ENCODE results near the gene CDKAL1. TPM values are rescaled to one million over a fixed set of nuclear protein-coding genes. Genes with fewer than 3 reads are reported as not detected.
A peak's percentile ranks its signal among the peaks of the same experiment; 100 is the strongest.

Gene CDKAL1
- total and polyA plus RNA-seq, 10 of the 15 experiments (the other 5 are each of a cell fraction or from before 2014, with no cell fraction given), result 10.7 to 26.9 (median 17.3) TPM

GRCh38 chr6:21264288-21265033 lies 730.2 kb downstream of the CDKAL1 start (continued):
- no peak for TF ChIP-seq CTCF (IDR thresholded peaks at IDR 0.05 in 2 of 3, conservative IDR thresholded peaks at IDR 0.05 in 1 of 3; ENCODE audit: control insufficient read depth in 2 of 3, extremely low read depth in 1 of 3, insufficient read depth in 1 of 3, low read depth in 3 of 3, low read length in 3 of 3)
- no peak for TF ChIP-seq NRF1 (conservative IDR thresholded peaks at IDR 0.05; ENCODE audit: low read depth, low read length)
- no peak for TF ChIP-seq YY1 (IDR thresholded peaks at IDR 0.05; ENCODE audit: low read depth, low read length)
- no peak for TF ChIP-seq FOXM1 (IDR thresholded peaks at IDR 0.05; ENCODE audit: low read depth, low read length)
- no peak for TF ChIP-seq MYB (IDR thresholded peaks at IDR 0.05; ENCODE audit: borderline replicate concordance, low read depth, low read length)
- no peak for TF ChIP-seq PBX3 (IDR thresholded peaks at IDR 0.05; ENCODE audit: insufficient replicate concordance, low read depth, low read length)
- TF ChIP-seq ZNF207 (IDR thresholded peaks at IDR 0.05; ENCODE audit: borderline replicate concordance), result no peak
- TF ChIP-seq ATF7 (IDR thresholded peaks at IDR 0.05; ENCODE audit: low read depth), result 0 out of 2 replicates have a peak, but pooled peaks have one; percentile 58
- TF ChIP-seq STAT1 (conservative IDR thresholded peaks at IDR 0.05), result no peak
- TF ChIP-seq ZNF384 (IDR thresholded peaks at IDR 0.05; ENCODE audit: borderline replicate concordance, low read depth, low read length), result no peak
- TF ChIP-seq ESRRA (IDR thresholded peaks at IDR 0.05; ENCODE audit: low read length), result no peak
- TF ChIP-seq BCL11A (IDR thresholded peaks at IDR 0.05; ENCODE audit: low read depth, low read length), result no peak
- TF ChIP-seq SMARCA5 (IDR thresholded peaks at IDR 0.05), result no peak
- no peak for TF ChIP-seq TARDBP (IDR thresholded peaks at IDR 0.05; ENCODE audit: borderline replicate concordance)
